BJ (cell line): ENCODE results near the gene NTPCR. TPM values are rescaled to one million over a fixed set of nuclear protein-coding genes. Genes with fewer than 3 reads are reported as not detected.

ENCODE experiments used
- CTCF ChIA-PET: fragments of 350-600 bp; formaldehyde crosslinking; extraction: SDS; loops from one replicate; lab custom pipeline; 2021; ENCODE audit warnings: antibody characterized with exemption, inconsistent platforms; lab: Yijun Ruan, JAX
- POLR2A ChIA-PET: fragments of 300-600 bp; sonication (Branson Sonifier 250); formaldehyde crosslinking; extraction: SDS; loops from one replicate; lab custom pipeline; 2021; ENCODE audit warnings: antibody characterized with exemption; lab: Charles Lee
- DNase-seq: peaks from one replicate; pipeline ENCODE4 v3.0.0-alpha.2; 2011; ENCODE audit warnings: low read depth
- H3K27me3 ChIP-seq: 2 replicates; pipeline ENCODE4 v1.6.0; 2011; ENCODE audit warnings: low read length; ENCODE audit not compliant: control insufficient read depth, insufficient read depth
- H3K36me3 ChIP-seq: 2 replicates; pipeline ENCODE4 v1.5.1; 2011; ENCODE audit warnings: low read length; ENCODE audit not compliant: control insufficient read depth, insufficient read depth
- H3K4me3 ChIP-seq: 2 replicates; pipeline ENCODE4 v1.5.1; 2011; ENCODE audit warnings: low read depth, mild to moderate bottlenecking, control low read depth, low read length
- polyA plus RNA-seq: library from polyadenylated mRNA; depleted of rRNA; stranded (reverse); fragments of >200 nt; gene quantifications from 2 replicates; pipeline ENCODE4 v1.2.3, GENCODE V29; 2011
- TF ChIP-seq, protein P1 (sequence below): IDR thresholded peaks from 2 replicates; pipeline ENCODE4 v1.5.1; 2011; ENCODE audit warnings: low read depth, mild to moderate bottlenecking, control low read depth, inconsistent platforms, low read length, moderate library complexity; ENCODE audit not compliant: insufficient read depth

The NTPCR gene
- polyA plus RNA-seq, 1 experiment: 23.4 TPM

DNA sequence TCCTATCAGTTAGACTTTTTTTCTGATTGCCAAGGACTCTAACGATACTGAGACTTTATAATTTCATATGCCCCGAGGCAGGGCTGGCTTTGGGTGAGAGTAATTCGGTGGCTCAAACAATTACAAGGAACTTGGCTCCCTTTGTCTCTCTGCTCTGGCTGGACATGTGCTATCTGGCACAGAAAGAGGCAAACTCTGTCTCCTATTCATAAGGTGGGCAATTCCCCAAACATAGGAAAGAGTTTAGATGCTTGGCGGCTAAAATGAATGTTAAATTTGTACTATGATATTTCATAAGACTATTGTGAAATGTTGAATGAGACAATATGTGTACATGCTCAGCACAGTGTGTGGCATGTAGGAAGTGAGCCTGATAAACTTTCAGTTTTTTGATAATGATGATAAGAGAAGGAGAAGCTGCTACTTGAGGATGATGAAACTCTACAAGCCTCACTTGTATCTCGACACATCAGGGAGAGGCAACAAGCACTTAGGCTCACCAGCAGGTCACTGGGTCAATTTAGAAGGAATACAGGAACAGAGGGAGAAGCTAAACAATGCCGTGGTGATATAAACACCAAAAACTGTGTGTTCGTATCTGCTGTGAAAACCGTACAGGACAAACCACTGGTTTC lies 12.6 kb upstream of the NTPCR start:
- ChIA-PET CTCF (interaction anchor here (1.5 kb wide), 1 partner anchor 10 kb away, joined by 3 read pairs; no protein-coding TSS in a partner anchor), POLR2A (no interaction called here)
- H3K4me3 ChIP-seq: no peak overlapping the region
- no peaks in the 10 kb centered on the region for H3K36me3 ChIP-seq
- DNase-seq: no peak
- TF ChIP-seq, protein P1, sequence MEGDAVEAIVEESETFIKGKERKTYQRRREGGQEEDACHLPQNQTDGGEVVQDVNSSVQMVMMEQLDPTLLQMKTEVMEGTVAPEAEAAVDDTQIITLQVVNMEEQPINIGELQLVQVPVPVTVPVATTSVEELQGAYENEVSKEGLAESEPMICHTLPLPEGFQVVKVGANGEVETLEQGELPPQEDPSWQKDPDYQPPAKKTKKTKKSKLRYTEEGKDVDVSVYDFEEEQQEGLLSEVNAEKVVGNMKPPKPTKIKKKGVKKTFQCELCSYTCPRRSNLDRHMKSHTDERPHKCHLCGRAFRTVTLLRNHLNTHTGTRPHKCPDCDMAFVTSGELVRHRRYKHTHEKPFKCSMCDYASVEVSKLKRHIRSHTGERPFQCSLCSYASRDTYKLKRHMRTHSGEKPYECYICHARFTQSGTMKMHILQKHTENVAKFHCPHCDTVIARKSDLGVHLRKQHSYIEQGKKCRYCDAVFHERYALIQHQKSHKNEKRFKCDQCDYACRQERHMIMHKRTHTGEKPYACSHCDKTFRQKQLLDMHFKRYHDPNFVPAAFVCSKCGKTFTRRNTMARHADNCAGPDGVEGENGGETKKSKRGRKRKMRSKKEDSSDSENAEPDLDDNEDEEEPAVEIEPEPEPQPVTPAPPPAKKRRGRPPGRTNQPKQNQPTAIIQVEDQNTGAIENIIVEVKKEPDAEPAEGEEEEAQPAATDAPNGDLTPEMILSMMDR: no peak
- no peaks in the 10 kb centered on the region for H3K27me3 ChIP-seq

DNA sequence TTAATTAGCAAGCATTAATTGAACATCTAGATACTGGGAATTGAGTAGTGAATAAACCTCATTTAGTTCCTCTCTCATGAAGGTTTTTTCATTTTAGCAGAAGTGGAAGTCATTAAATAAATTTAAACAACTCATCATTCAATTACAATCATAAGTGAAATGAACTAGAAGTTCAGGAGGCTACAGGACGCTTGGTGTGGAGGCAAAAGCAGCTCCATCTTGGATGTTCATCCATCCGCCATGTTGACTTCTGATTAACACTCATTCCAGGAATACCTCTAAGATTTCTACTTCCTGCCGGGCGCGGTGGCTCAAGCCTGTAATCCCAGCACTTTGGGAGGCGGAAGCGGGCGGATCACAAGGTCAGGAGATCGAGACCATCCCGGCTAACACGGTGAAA lies 11.5 kb upstream of the NTPCR start:
- Histone ChIP-seq H3K4me3 (no peak overlapping the region), H3K36me3 (no peaks in the 10 kb centered on the region), H3K27me3 (no peaks in the 10 kb centered on the region)
- DNase-seq: no peak
- ChIA-PET POLR2A (no interaction called here), CTCF (interaction anchor here (0.5 to 1.5 kb wide), 2 partner anchors 11 to 13 kb away, joined by 3 read pairs; no protein-coding TSS in a partner anchor)
- TF ChIP-seq, protein P1: no peak

DNA sequence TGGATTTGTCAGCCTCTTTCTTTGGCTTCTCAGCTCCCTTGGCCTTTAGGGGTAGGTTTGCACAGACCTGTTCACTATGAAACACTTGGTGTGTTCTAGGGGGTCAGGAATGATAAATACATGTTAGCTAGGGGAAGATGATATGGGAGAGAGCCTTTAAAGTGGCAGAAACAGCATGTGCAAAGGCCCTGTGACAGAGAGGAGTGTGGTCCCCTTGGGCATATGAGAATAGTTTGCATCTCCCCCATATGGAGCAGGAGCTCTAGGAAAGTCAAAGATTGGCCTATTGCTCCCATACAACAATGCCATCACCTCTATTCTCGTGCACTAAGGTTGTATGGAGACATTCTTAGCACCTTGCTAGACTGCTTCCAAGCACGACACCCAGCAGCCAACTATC lies 10.7 kb upstream of the NTPCR start:
- H3K4me3 ChIP-seq: no peak overlapping the region
- CTCF ChIA-PET: no interaction called here
- POLR2A ChIA-PET: no interaction called here
- TF ChIP-seq, protein P1: no peak
- H3K27me3 ChIP-seq: no peaks in the 10 kb centered on the region
- no peaks in the 10 kb centered on the region for H3K36me3 ChIP-seq
- no peak for DNase-seq

DNA sequence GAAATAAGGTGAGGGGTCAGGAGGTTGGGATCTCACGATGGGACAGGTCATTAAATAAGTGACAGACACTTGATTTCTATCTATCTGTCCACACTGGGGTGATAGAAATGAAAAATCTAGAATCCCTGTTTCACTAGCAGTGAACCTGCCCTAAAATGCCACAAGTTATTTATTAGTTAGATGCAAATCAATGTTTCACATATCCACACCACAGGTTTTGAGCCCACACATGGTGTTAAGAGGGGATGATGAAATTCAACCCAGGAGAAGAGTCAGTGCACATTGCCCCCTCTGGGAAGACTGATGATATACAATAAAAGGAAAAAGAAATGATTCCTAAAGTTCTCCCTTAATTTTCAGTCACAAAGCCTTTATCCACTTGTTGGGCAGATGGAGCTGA lies 10.1 kb upstream of the NTPCR start:
- Histone ChIP-seq H3K36me3 (no peaks in the 10 kb centered on the region), H3K4me3 (no peak overlapping the region), H3K27me3 (no peaks in the 10 kb centered on the region)
- POLR2A ChIA-PET: no interaction called here
- TF ChIP-seq, protein P1: no peak
- DNase-seq: no peak
- CTCF ChIA-PET: no interaction called here

DNA sequence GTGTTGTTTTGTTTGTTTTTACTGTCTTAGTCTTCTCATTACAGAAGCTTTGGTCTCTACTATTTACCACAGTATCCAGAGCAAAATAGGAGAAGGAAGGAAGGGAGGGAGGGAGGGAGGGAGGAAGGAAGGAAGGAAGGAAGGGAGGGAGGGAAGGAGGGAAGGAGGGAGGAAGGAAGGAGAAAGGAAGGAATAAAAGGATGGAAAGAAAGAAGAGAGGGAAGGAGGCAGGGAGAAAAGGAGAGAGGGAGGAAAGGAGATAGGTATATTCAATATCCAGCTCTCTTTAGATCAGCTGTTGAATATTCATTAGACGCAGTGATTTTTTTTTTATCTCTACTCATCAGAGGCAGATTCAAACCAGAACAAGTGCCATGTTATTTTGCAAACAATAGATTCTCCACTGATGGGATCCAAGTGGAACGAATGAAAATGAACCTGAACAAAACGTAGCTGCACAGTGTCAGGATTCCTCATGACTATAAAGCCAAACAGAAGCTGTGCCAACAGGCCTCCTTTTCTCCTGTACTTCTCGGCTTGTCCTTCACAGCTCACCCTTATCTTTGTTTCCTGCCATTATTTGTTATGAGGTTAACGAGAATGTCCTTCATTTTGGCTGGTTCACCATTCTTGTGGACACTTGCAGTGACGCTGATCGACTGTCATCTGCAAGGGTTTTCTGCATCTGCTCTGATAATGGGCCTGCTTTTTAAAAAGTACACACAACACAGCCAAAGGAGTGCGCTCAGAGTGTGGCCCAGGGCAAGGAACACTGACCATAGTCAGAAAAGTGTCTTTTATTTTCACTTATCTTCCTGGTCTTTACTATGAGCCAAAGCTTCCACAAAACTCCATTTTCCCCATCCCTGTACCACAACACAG lies 7.8 kb upstream of the NTPCR start:
- H3K27me3 ChIP-seq: no peaks in the 10 kb centered on the region; the same call in 1 of the 2 replicates
- TF ChIP-seq, protein P1: no peak
- DNase-seq: no peak
- POLR2A ChIA-PET: interaction anchor here (0.6 kb wide), 1 partner anchor 15 kb away, joined by 3 read pairs; no protein-coding TSS in a partner anchor
- no peaks in the 10 kb centered on the region for H3K36me3 ChIP-seq
- CTCF ChIA-PET: no interaction called here
- H3K4me3 ChIP-seq: no peak overlapping the region
